Measurements from ENCODE around the gene SLC1A7.

- TF ChIP-seq CTCF (IDR thresholded peaks at IDR 0.05), result no peak
- TF ChIP-seq REST (IDR thresholded peaks at IDR 0.05; ENCODE audit: insufficient read depth in 1 of 2, low read depth in 2 of 2, low read length in 1 of 2), result no peak
Measured at GRCh38 chr1:53134961-53135734, 7.3 kb downstream of the SLC1A7 start.
